ENCODE results near the gene PLCB1.

DNA sequence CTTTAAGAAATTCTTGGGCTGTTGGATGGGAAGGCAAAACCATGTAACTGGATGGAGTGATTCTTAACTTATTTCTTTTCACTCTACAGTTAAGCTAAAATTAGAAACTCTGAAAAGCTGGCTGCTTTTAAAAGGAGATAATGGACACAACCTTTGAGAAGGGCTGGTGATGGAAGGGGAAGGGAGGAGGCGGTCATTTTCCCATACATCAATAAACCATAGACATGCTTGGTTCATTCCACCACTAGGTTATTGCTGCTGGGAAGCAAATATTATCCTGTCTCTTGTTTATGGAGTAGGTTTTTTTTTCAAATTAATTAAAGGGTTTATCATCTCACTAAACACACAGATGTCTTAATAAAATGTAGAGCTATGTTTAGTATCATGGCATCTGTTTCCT, 76.2 kb downstream of the PLCB1 start:
- TF ChIP-seq CTCF (IDR thresholded peaks at IDR 0.05; ENCODE audit: low read depth, low read length) (no peak), POLR2A (IDR thresholded peaks at IDR 0.05; ENCODE audit: extremely low read depth, insufficient read length) (no peak)
